Epithelial cell of alveolus of lung (primary cell): Measurements from ENCODE around the gene RHOC. TPM values are rescaled to one million over a fixed set of nuclear protein-coding genes. Genes with fewer than 3 reads are reported as not detected.

Source experiments
- total RNA-seq: library from RNA; depleted of rRNA; stranded (reverse); fragments of >200 nt; gene quantifications from 2 replicates; pipeline ENCODE4 v1.2.1, GENCODE V29; 2015

Gene RHOC
- 218 and 493 TPM in 2 replicates for total RNA-seq

DNA sequence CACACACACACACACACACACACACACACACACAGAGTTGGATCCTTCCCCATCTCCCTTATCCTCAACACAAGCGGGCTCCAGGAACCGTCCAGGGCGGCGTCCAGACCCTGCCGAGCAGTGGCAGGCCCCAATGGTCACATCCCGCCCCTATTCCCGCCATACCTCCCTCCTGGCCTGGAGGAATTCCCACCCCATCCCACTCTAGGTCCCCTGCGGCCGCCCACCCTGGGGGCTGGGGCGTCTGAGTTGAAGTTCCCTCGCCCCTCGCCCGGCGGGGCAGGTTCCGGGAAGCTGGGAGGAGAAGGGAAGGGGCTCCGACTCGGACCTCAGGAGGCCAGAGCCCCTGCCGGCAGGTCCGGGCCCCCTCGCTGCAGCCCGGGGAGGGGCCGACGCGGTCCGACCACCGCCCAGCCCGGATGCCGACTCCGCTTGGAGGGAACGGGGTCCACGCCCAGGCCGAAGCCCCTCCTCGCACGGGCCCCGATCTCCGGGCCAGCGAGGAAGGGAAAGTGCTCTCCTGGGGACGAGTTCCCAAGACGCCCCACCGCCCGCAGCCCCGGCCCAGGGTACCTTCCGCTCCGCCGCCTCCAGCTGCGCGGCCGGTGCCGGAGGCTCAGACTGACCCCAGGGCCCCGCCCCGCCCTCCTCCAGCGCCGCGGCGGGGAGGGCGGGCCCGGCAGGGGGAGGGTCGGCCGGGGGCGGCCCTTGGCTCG lies at the start of gene RHOC:
Gene RHOC (minus strand): TSS at position 623 of the 716 bp plus-strand sequence. CDS start 3,328 bp downstream, outside the sequence.

GRCh38 chr1:112715264-112716053 lies 8.5 kb upstream of the RHOC start, which contains the start of gene PPM1J:
PPM1J (minus strand) TSS chr1:112715332; CDS start chr1:112715301, 31 bp downstream.

GRCh38 chr1:112674440-112674985 lies 32.4 kb downstream of the RHOC start, which contains the start of gene MOV10:
MOV10 (plus strand) TSS chr1:112674659; CDS start chr1:112674913, 254 bp downstream.

Other genes starting within 250 kb of the RHOC start
- 0.39 and 6.5 TPM in 2 replicates for gene WNT2B, start 198.2 kb downstream of the RHOC start, total RNA-seq
- 11.4 and 21.2 TPM in 2 replicates for gene ST7L, start 88.0 kb downstream of the RHOC start, total RNA-seq
- gene CAPZA1, start 87.3 kb downstream of the RHOC start, total RNA-seq: 119 and 182 TPM in 2 replicates
- 32.5 and 39.0 TPM in 2 replicates for gene MOV10, start 32.5 kb downstream of the RHOC start, total RNA-seq
- gene PPM1J, start 8.2 kb upstream of the RHOC start, total RNA-seq: 0.88 and 2.3 TPM in 2 replicates
- 72.2 and 92.6 TPM in 2 replicates for gene SLC16A1, start 249.1 kb upstream of the RHOC start, total RNA-seq